ENCODE data around the gene ETV2.
"Not testable (repeated sequence)": the region's sequence is repeated elsewhere in the genome, so short reads cannot be mapped to it uniquely, and the experiment has no call there.

Gene ETV2

GRCh38 chr19:35657904-35658700, 16.6 kb downstream of the ETV2 start:
- DNase-seq (ENCODE audit: low spot score) = no peak

GRCh38 chr19:35661995-35662340, 20.4 kb downstream of the ETV2 start:
- DNase-seq (ENCODE audit: low spot score) = no peak

- DNase-seq (ENCODE audit: low spot score) = no peak
These were observed 22.4 kb downstream of the ETV2 start for GRCh38 chr19:35663981-35664380.

GRCh38 chr19:35665157-35665556, 23.6 kb downstream of the ETV2 start:
- DNase-seq (ENCODE audit: low spot score) = no peak

- DNase-seq (ENCODE audit: low spot score) = no peak
These were observed 24.1 kb downstream of the ETV2 start for GRCh38 chr19:35665604-35666003.

GRCh38 chr19:35666251-35666913, 24.8 kb downstream of the ETV2 start, which contains the start of gene UPK1A:
TSS of gene UPK1A (plus strand) at chr19:35666517. CDS start at chr19:35666813, 296 bp downstream.
- no peak for DNase-seq (ENCODE audit: low spot score)

GRCh38 chr19:35669566-35669965, 28.0 kb downstream of the ETV2 start:
- DNase-seq (ENCODE audit: low spot score) = no peak

- DNase-seq (ENCODE audit: low spot score) = no peak
These were observed 28.4 kb downstream of the ETV2 start for GRCh38 chr19:35669974-35670373.

GRCh38 chr19:35670686-35671085, 29.1 kb downstream of the ETV2 start:
- no peak for DNase-seq (ENCODE audit: low spot score)

- no peak for DNase-seq (ENCODE audit: low spot score)
These were observed 30.3 kb downstream of the ETV2 start for GRCh38 chr19:35671818-35672217.

GRCh38 chr19:35673121-35673804, 31.7 kb downstream of the ETV2 start:
- no peak for DNase-seq (ENCODE audit: low spot score)

GRCh38 chr19:35675589-35676140, 34.1 kb downstream of the ETV2 start:
- DNase-seq (ENCODE audit: low spot score) = no peak

GRCh38 chr19:35689836-35690235, 48.3 kb downstream of the ETV2 start:
- DNase-seq (ENCODE audit: low spot score) = no peak

- DNase-seq (ENCODE audit: low spot score) = not testable (repeated sequence)
These were observed 49.6 kb downstream of the ETV2 start for GRCh38 chr19:35691106-35691505.

GRCh38 chr19:35692010-35692409, 50.5 kb downstream of the ETV2 start:
- DNase-seq (ENCODE audit: low spot score) = no peak

- no peak for DNase-seq (ENCODE audit: low spot score)
These were observed 51.9 kb downstream of the ETV2 start for GRCh38 chr19:35693422-35693821.

- DNase-seq (ENCODE audit: low spot score) = peak; percentile 88
These were observed 52.5 kb downstream of the ETV2 start for GRCh38 chr19:35693835-35694599.
